Activated T-helper 2 cell treated with anti-CD3 and anti-CD28 coated beads, Interferon-gamma antibody, Interleukin-2, Interleukin-4, amounts not matched to agents 10 μg/mL and 5 μg/mL and 100 μg/mL, durations not matched to agents 14 hours and 24 hours and 36 hours (primary cell): Measurements from ENCODE around the gene KIF16B. TPM values are rescaled to one million over a fixed set of nuclear protein-coding genes. Genes with fewer than 3 reads are reported as not detected.
"Not testable (repeated sequence)": the region's sequence is repeated elsewhere in the genome, so short reads cannot be mapped to it uniquely, and the experiment has no call there.

Source experiments
- DNase-seq: peaks from one replicate; pipeline ENCODE4 v3.0.0; 2021; ENCODE audit warnings: low spot score
- H3K27ac Mint-ChIP-seq: one replicate; pipeline ENCODE4 v1.8.0; 2021; ENCODE audit warnings: mixed read lengths
- H3K27me3 Mint-ChIP-seq: one replicate; pipeline ENCODE4 v1.8.0; 2021; ENCODE audit warnings: low read depth, mixed read lengths
- H3K36me3 Mint-ChIP-seq: one replicate; pipeline ENCODE4 v1.8.0; 2021; ENCODE audit warnings: low read depth, mixed read lengths
- H3K4me1 Mint-ChIP-seq: one replicate; pipeline ENCODE4 v1.8.0; 2021; ENCODE audit warnings: low read depth, mixed read lengths
- H3K4me3 Mint-ChIP-seq: one replicate; pipeline ENCODE4 v1.8.0; 2021; ENCODE audit warnings: low read depth, mild to moderate bottlenecking, moderate library complexity, mixed read lengths
- H3K9me3 Mint-ChIP-seq: one replicate; pipeline ENCODE4 v1.8.0; 2021; ENCODE audit warnings: mixed read lengths
- intact Hi-C: fragments of 100-400 bp; cut with micrococcal nuclease; formaldehyde crosslinking; loops from one replicate; pipeline ENCODE4 v1.15.1; 2023
- total RNA-seq: library from RNA; stranded (reverse); gene quantifications from 2 replicates; pipeline ENCODE4 v1.2.3, GENCODE V29; 2022

The KIF16B gene
- total RNA-seq, 1 donor from 2014 or later: 6.8 TPM

GRCh38 chr20:16607364-16608276 is 34.4 kb upstream of the KIF16B start:
- H3K36me3 Mint-ChIP-seq: no peaks in the 10 kb centered on the region
- no peak overlapping the region for H3K27ac Mint-ChIP-seq
- no peaks in the 10 kb centered on the region for H3K4me1 Mint-ChIP-seq
- no peak for DNase-seq
- no peak overlapping the region for H3K4me3 Mint-ChIP-seq
- intact Hi-C loops: no loop called here
- no peaks in the 10 kb centered on the region for H3K9me3 Mint-ChIP-seq
- peaks cover 4% of the 10 kb centered on the region for H3K27me3 Mint-ChIP-seq

- no peak for DNase-seq
- Mint-ChIP-seq H3K27me3 (peaks cover 4% of the 10 kb centered on the region), H3K9me3 (no peaks in the 10 kb centered on the region), H3K4me3 (no peak overlapping the region), H3K4me1 (no peaks in the 10 kb centered on the region), H3K36me3 (no peaks in the 10 kb centered on the region), H3K27ac (no peak overlapping the region)
- intact Hi-C loops: no loop called here
Measured at GRCh38 chr20:16606468-16607070, 33.3 kb upstream of the KIF16B start.

- intact Hi-C loops: no loop called here
- Mint-ChIP-seq H3K4me1 (no peaks in the 10 kb centered on the region), H3K9me3 (no peaks in the 10 kb centered on the region), H3K27ac (no peak overlapping the region), H3K4me3 (no peak overlapping the region), H3K36me3 (no peaks in the 10 kb centered on the region), H3K27me3 (peaks cover 5% of the 10 kb centered on the region)
- no peak for DNase-seq
Measured at GRCh38 chr20:16601047-16601446, 27.8 kb upstream of the KIF16B start.

- H3K4me3 Mint-ChIP-seq: no peak overlapping the region
- no peak for DNase-seq
- no peaks in the 10 kb centered on the region for H3K36me3 Mint-ChIP-seq
- no peaks in the 10 kb centered on the region for H3K4me1 Mint-ChIP-seq
- H3K27me3 Mint-ChIP-seq: peaks cover 6% of the 10 kb centered on the region
- intact Hi-C loops: no loop called here
- H3K9me3 Mint-ChIP-seq: no peaks in the 10 kb centered on the region
- H3K27ac Mint-ChIP-seq: no peak overlapping the region
Measured at GRCh38 chr20:16599257-16599656, 26.0 kb upstream of the KIF16B start.

- intact Hi-C loops: no loop called here
- H3K27ac Mint-ChIP-seq: no peak overlapping the region
- peaks cover 12% of the 10 kb centered on the region for H3K27me3 Mint-ChIP-seq
- no peaks in the 10 kb centered on the region for H3K4me1 Mint-ChIP-seq
- H3K4me3 Mint-ChIP-seq: no peak overlapping the region
- no peak for DNase-seq
- no peaks in the 10 kb centered on the region for H3K36me3 Mint-ChIP-seq
- H3K9me3 Mint-ChIP-seq: no peaks in the 10 kb centered on the region
Measured at GRCh38 chr20:16596991-16597390, 23.7 kb upstream of the KIF16B start.

DNA sequence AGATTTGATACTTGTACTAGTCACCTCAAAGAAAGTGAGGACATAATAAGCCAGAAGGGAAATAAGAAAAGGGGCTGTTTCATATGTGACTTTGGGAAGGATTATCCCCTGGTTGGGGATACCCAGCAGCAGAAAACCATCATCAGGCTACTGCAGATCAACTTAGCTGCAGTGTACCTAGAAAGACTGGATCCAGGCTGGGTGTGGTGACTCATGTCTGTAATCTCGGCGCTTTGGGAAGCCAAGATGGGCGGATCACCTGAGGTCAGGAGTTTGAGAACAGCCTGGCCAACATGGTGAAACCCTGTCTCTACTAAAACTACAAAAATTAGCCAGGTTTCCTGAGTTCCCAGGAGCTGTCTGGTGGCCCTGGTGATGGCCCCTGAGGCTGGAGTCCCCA is 23.2 kb upstream of the KIF16B start:
- H3K36me3 Mint-ChIP-seq, H3K9me3 Mint-ChIP-seq, intact Hi-C loops, H3K27ac Mint-ChIP-seq, H3K4me1 Mint-ChIP-seq, H3K4me3 Mint-ChIP-seq, DNase-seq: not testable (repeated sequence)
- H3K27me3 Mint-ChIP-seq: peaks cover 15% of the 10 kb centered on the region

- H3K4me1 Mint-ChIP-seq: no peaks in the 10 kb centered on the region
- intact Hi-C loops: no loop called here
- H3K27me3 Mint-ChIP-seq: peaks cover 15% of the 10 kb centered on the region
- no peaks in the 10 kb centered on the region for H3K36me3 Mint-ChIP-seq
- no peak overlapping the region for H3K27ac Mint-ChIP-seq
- no peaks in the 10 kb centered on the region for H3K9me3 Mint-ChIP-seq
- no peak for DNase-seq
- no peak overlapping the region for H3K4me3 Mint-ChIP-seq
Measured at GRCh38 chr20:16595376-16595775, 22.1 kb upstream of the KIF16B start.

DNA sequence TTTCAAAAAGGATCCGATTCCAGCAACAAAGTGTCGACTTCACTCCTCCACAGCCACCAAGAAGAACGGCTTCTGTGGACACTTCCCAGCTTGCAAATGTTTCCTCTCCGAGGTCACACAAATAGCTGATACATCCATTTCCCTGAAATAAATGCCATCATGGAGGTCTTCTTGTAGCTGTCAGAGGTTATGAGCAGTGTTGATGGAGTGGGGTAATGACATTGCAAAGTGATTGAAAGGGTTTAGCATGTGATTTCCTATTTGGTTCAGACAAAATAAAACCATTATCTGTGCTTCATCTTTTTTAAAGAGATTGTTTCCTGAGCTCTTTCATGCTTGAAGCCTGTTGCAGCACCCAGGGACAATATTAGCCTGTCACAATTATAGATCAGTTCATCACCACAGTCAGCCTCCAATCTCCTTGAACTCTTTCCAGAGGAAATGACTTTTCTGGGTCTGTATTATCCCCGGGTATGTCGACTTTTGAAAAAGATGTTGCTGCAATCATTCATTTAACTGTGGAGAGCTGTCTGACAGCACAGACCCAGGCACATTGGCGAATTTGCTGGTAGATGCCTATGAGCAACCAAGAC is 16.9 kb upstream of the KIF16B start:
- Mint-ChIP-seq H3K27ac (no peak overlapping the region), H3K4me1 (no peaks in the 10 kb centered on the region)

GRCh38 chr20:16589623-16590022 is 16.4 kb upstream of the KIF16B start:
- intact Hi-C loops: no loop called here
- Mint-ChIP-seq H3K4me3 (no peak overlapping the region), H3K36me3 (no peaks in the 10 kb centered on the region), H3K4me1 (no peaks in the 10 kb centered on the region), H3K27ac (no peak overlapping the region), H3K27me3 (peaks cover 15% of the 10 kb centered on the region), H3K9me3 (no peaks in the 10 kb centered on the region)
- no peak for DNase-seq

More for the DNA sequence above, 16.9 kb upstream of the KIF16B start:
- Mint-ChIP-seq H3K4me3 (no peak overlapping the region), H3K9me3 (no peaks in the 10 kb centered on the region), H3K27me3 (peaks cover 13% of the 10 kb centered on the region), H3K36me3 (no peaks in the 10 kb centered on the region)
- intact Hi-C loops: no loop called here
- no peak for DNase-seq

GRCh38 chr20:16588241-16588640 is 15.0 kb upstream of the KIF16B start:
- Mint-ChIP-seq H3K36me3 (no peaks in the 10 kb centered on the region), H3K4me1 (no peaks in the 10 kb centered on the region), H3K27ac (no peak overlapping the region), H3K27me3 (peaks cover 17% of the 10 kb centered on the region), H3K4me3 (no peak overlapping the region), H3K9me3 (no peaks in the 10 kb centered on the region)
- DNase-seq: no peak
- intact Hi-C loops: no loop called here

DNA sequence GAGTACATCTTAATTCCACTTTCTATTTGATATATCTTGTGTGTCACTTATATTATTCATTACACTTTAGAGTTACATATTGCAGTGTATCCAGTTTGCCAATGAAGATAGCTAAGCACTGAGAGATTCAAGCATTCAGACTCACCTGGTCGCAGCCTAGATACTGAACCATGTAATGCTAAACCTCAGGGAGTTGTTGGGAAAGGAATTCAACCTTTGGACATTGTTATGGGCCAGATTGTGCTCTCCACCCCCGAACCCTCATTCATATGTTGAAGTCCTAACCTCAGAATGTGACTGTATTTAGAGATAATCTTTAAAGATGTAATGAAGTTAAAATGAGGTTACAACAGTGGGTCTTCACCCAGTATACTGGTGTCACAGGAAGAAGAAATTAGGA is 13.8 kb upstream of the KIF16B start:
- no peak for DNase-seq
- H3K4me1 Mint-ChIP-seq: no peaks in the 10 kb centered on the region
- intact Hi-C loops: no loop called here
- H3K4me3 Mint-ChIP-seq: no peak overlapping the region
- H3K9me3 Mint-ChIP-seq: no peaks in the 10 kb centered on the region
- H3K36me3 Mint-ChIP-seq: no peaks in the 10 kb centered on the region
- H3K27ac Mint-ChIP-seq: no peak overlapping the region
- peaks cover 20% of the 10 kb centered on the region for H3K27me3 Mint-ChIP-seq

DNA sequence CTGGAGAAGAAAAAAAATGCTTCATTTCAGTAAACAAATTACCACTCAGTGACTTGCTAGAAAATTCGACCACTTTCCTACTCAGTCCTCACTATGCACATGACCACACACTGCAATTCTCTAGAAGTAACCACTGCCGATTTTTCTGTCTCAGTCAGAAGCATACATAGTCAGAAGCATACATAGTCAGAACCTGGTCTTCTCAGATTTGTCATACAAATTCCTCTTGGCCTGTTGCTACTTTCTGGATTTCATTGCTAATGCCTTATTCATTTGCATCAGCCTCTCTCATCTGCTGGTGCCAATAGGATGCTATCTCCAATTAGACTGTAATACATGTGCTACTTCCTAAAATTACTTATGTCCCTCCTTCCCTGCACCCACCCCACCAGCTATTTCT is 10.2 kb upstream of the KIF16B start:
- DNase-seq: no peak
- Mint-ChIP-seq H3K27me3 (peaks cover 18% of the 10 kb centered on the region), H3K4me1 (no peaks in the 10 kb centered on the region), H3K4me3 (no peak overlapping the region), H3K36me3 (no peaks in the 10 kb centered on the region), H3K27ac (no peak overlapping the region), H3K9me3 (no peaks in the 10 kb centered on the region)
- intact Hi-C loops: no loop called here

- H3K4me1 Mint-ChIP-seq: no peaks in the 10 kb centered on the region
- no peaks in the 10 kb centered on the region for H3K9me3 Mint-ChIP-seq
- no peaks in the 10 kb centered on the region for H3K36me3 Mint-ChIP-seq
- H3K27me3 Mint-ChIP-seq: peaks cover 16% of the 10 kb centered on the region
- H3K4me3 Mint-ChIP-seq: no peak overlapping the region
- intact Hi-C loops: no loop called here
- H3K27ac Mint-ChIP-seq: no peak overlapping the region
- no peak for DNase-seq
Measured at GRCh38 chr20:16581241-16581640, 8.0 kb upstream of the KIF16B start.
